ENCODE measurements around the gene CCDC14. TPM values are rescaled to one million over a fixed set of nuclear protein-coding genes. Genes with fewer than 3 reads are reported as not detected.

Gene CCDC14
- polyA plus RNA-seq, 3 donors, result 1.1 to 37.2 (median 4.0) TPM

- peak overlapping the region in 1 of 7 donors; percentile 12 for H3K27ac Mint-ChIP-seq
- intact Hi-C loops (cut with micrococcal nuclease), result no loop called here
- Histone ChIP-seq H3K27ac (ENCODE audit: low read depth in 1 of 2, low read length in 2 of 2) (no peak overlapping the region), H3K9ac (ENCODE audit: insufficient read depth, low read length, poor library complexity, severe bottlenecking) (no peak overlapping the region), H3K4me3 (replicated peaks in 1 of 3; ENCODE audit: low read depth in 2 of 3, low read length in 3 of 3) (no peak overlapping the region), H3K4me2 (replicated peaks; ENCODE audit: extremely low read depth, low read length, poor library complexity, severe bottlenecking) (no peak overlapping the region), H3K9me3 (replicated peaks in 1 of 2; ENCODE audit: control insufficient read depth in 1 of 2, insufficient read depth in 1 of 2, low read length in 2 of 2) (no peaks in the 10 kb centered on the region), H3K36me3 (replicated peaks in 1 of 2; ENCODE audit: control insufficient read depth in 1 of 2, insufficient read depth in 2 of 2, low read length in 2 of 2) (peaks cover 7 to 22% of the 10 kb centered on the region in 2 donors), H4K20me1 (ENCODE audit: insufficient read depth, low read length) (no peaks in the 10 kb centered on the region), H3K4me1 (ENCODE audit: control insufficient read depth in 1 of 2, insufficient read depth in 2 of 2, low read length in 2 of 2) (no peaks in the 10 kb centered on the region), H3K79me2 (ENCODE audit: insufficient read depth, low read length) (no peaks in the 10 kb centered on the region), H2AFZ (ENCODE audit: insufficient read depth, low read depth, low read length, poor library complexity, severe bottlenecking) (no peak overlapping the region), H3K27me3 (ENCODE audit: control insufficient read depth in 2 of 2, insufficient read depth in 2 of 2, low read length in 2 of 2) (no peaks in the 10 kb centered on the region)
- H3K27me3 Mint-ChIP-seq (ENCODE audit: low read depth in 3 of 3), result peaks cover 0 to 2% (median 0%) of the 10 kb centered on the region in 3 donors
- H3K36me3 Mint-ChIP-seq, result peaks cover 57 to 73% of the 10 kb centered on the region in 2 donors
- peaks cover 3% of the 10 kb centered on the region for H3K4me1 Mint-ChIP-seq
- no peak for TF ChIP-seq CTCF (IDR thresholded peaks at IDR 0.05)
- no peaks in the 10 kb centered on the region for H3K9me3 Mint-ChIP-seq
- DNase-seq, result no peak
- no peak overlapping the region for H3K4me3 Mint-ChIP-seq
These were observed 25.2 kb downstream of the CCDC14 start for GRCh38 chr3:123935830-123936229.

- peaks cover 13 to 36% of the 10 kb centered on the region in 2 donors for H3K36me3 ChIP-seq (replicated peaks in 1 of 2; ENCODE audit: control insufficient read depth in 1 of 2, insufficient read depth in 2 of 2, low read length in 2 of 2)
- H3K4me3 ChIP-seq (replicated peaks in 1 of 3; ENCODE audit: low read depth in 2 of 3, low read length in 3 of 3), result no peak overlapping the region
- intact Hi-C loops (cut with micrococcal nuclease), result no loop called here
- H3K27ac ChIP-seq (ENCODE audit: low read depth in 1 of 2, low read length in 2 of 2), result no peak overlapping the region
- peak overlapping the region in 1 of 7 donors; percentile 10 for H3K27ac Mint-ChIP-seq
- H3K9ac ChIP-seq (ENCODE audit: insufficient read depth, low read length, poor library complexity, severe bottlenecking), result no peak overlapping the region
- H3K27me3 Mint-ChIP-seq (ENCODE audit: low read depth in 3 of 3), result peaks cover 0 to 2% (median 0%) of the 10 kb centered on the region in 3 donors
- no peak overlapping the region for H3K4me3 Mint-ChIP-seq
- no peaks in the 10 kb centered on the region for H4K20me1 ChIP-seq (ENCODE audit: insufficient read depth, low read length)
- no peaks in the 10 kb centered on the region for H3K9me3 Mint-ChIP-seq
- H3K79me2 ChIP-seq (ENCODE audit: insufficient read depth, low read length), result no peaks in the 10 kb centered on the region
- H3K36me3 Mint-ChIP-seq, result peaks cover 55 to 70% of the 10 kb centered on the region in 2 donors
- no peaks in the 10 kb centered on the region for H3K4me1 Mint-ChIP-seq
- H3K9me3 ChIP-seq (replicated peaks in 1 of 2; ENCODE audit: control insufficient read depth in 1 of 2, insufficient read depth in 1 of 2, low read length in 2 of 2), result no peaks in the 10 kb centered on the region
- no peak for TF ChIP-seq CTCF (IDR thresholded peaks at IDR 0.05)
- H3K4me2 ChIP-seq (replicated peaks; ENCODE audit: extremely low read depth, low read length, poor library complexity, severe bottlenecking), result no peak overlapping the region
- no CpG with 5 or more reads among the region's 2 CpGs for WGBS (ENCODE audit: insufficient coverage)
- DNase-seq, result no peak
- no peak overlapping the region for H2AFZ ChIP-seq (ENCODE audit: insufficient read depth, low read depth, low read length, poor library complexity, severe bottlenecking)
- H3K27me3 ChIP-seq (ENCODE audit: control insufficient read depth in 2 of 2, insufficient read depth in 2 of 2, low read length in 2 of 2), result no peaks in the 10 kb centered on the region
- H3K4me1 ChIP-seq (ENCODE audit: control insufficient read depth in 1 of 2, insufficient read depth in 2 of 2, low read length in 2 of 2), result no peaks in the 10 kb centered on the region
These were observed 26.8 kb downstream of the CCDC14 start for GRCh38 chr3:123934250-123934649.

Measured in CD14-positive monocyte (primary cell).